ENCODE measurements around the gene VGLL3.

The VGLL3 gene, protein sequence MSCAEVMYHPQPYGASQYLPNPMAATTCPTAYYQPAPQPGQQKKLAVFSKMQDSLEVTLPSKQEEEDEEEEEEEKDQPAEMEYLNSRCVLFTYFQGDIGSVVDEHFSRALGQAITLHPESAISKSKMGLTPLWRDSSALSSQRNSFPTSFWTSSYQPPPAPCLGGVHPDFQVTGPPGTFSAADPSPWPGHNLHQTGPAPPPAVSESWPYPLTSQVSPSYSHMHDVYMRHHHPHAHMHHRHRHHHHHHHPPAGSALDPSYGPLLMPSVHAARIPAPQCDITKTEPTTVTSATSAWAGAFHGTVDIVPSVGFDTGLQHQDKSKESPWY

DNA sequence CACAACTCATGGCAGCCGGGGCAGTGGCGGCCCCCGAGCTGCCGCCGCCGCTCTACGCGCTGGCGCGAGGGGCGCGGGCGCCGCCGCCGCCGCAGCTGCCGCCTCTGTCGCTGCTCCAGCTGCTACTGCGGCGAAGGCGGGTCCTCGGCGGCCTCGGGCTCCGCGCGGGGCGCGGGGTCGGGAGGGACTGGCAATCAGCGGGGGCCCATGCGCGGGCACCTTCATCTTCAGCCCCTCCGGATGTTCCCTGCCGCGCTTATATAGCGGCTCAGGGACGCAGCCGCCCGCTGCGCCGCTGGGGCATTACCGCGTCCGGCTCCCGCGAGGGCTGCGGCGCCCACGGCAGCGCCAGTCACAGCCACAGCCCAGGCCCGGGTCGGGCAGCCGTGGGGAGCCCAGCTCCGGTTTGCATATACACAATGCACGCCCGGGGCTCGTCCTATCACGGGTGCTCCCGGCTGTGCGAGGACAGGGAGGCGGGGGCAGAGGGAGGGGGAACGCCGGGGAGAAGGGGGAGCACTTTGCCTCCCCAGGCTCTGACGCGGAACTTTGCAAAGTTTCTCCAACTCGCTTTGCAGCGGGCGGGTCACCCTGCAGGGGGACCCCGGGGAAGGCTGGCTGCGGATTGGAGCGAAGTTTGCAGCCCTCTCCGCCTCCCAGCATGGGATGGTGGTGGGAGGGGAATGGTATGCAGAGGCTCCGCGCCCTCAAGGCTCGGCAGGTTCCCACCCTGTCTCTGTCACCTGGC lies at the start of gene VGLL3:
VGLL3 (minus strand) TSS at position 416 of the 748 bp plus-strand sequence; CDS start at position 10, 406 bp downstream.
- no peak within 1 kb of the TSS for H3K27ac ChIP-seq
- H3K4me1 ChIP-seq (ENCODE audit: control insufficient read depth in 1 of 2, insufficient read depth in 1 of 2, low read depth in 1 of 2, low read length in 1 of 2), result peaks cover 0 to 7% of the 10 kb centered on the region in 2 experiments
- H3K27me3 ChIP-seq, result peaks cover 88% of the 10 kb centered on the region
- H3K4me3 ChIP-seq (ENCODE audit: low read depth in 1 of 2, low read length in 1 of 2), result no peak within 1 kb of the TSS
- TF ChIP-seq CTCF (IDR thresholded peaks at IDR 0.05), result no peak
- H3K9me3 ChIP-seq, result no peaks in the 10 kb centered on the region
- H3K36me3 ChIP-seq, result no peaks in the 10 kb centered on the region

GRCh38 chr3:87037652-87038051 lies 46.7 kb upstream of the VGLL3 start:
- H3K9me3 ChIP-seq, result no peaks in the 10 kb centered on the region
- no peaks in the 10 kb centered on the region for H3K4me1 ChIP-seq (ENCODE audit: control insufficient read depth in 1 of 2, insufficient read depth in 1 of 2, low read depth in 1 of 2, low read length in 1 of 2)
- no peak overlapping the region for H3K4me3 ChIP-seq (ENCODE audit: low read depth in 1 of 2, low read length in 1 of 2)
- no peaks in the 10 kb centered on the region for H3K27me3 ChIP-seq
- no peak for TF ChIP-seq CTCF (IDR thresholded peaks at IDR 0.05)
- H3K27ac ChIP-seq, result no peak overlapping the region
- H3K36me3 ChIP-seq, result no peaks in the 10 kb centered on the region

GRCh38 chr3:87036671-87037070 lies 45.7 kb upstream of the VGLL3 start:
- no peak for TF ChIP-seq CTCF (IDR thresholded peaks at IDR 0.05)
- Histone ChIP-seq H3K4me3 (ENCODE audit: low read depth in 1 of 2, low read length in 1 of 2) (no peak overlapping the region), H3K27ac (no peak overlapping the region), H3K27me3 (no peaks in the 10 kb centered on the region), H3K36me3 (no peaks in the 10 kb centered on the region), H3K9me3 (no peaks in the 10 kb centered on the region), H3K4me1 (ENCODE audit: control insufficient read depth in 1 of 2, insufficient read depth in 1 of 2, low read depth in 1 of 2, low read length in 1 of 2) (no peaks in the 10 kb centered on the region)

DNA sequence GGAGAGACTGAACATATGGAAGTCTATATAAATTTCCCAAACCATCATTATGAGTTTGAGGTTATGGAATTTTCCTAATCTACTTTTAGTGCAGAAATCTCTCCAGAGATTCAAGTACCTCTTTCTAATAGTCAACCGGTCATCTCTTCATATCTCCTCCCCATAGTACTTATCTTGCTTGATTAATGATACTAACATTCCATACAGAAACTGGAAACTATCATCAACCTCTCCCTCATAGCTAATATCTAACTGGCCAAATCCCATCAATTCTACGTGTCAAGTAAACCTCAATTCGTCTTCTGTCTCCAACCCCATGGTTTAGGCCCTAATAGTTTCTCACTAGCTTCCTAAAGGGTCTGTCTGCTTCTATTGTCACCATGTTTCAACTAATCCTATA lies 44.4 kb upstream of the VGLL3 start:
- Histone ChIP-seq H3K4me1 (ENCODE audit: control insufficient read depth in 1 of 2, insufficient read depth in 1 of 2, low read depth in 1 of 2, low read length in 1 of 2) (no peaks in the 10 kb centered on the region), H3K27ac (no peak overlapping the region), H3K4me3 (ENCODE audit: low read depth in 1 of 2, low read length in 1 of 2) (no peak overlapping the region), H3K9me3 (no peaks in the 10 kb centered on the region), H3K27me3 (no peaks in the 10 kb centered on the region), H3K36me3 (no peaks in the 10 kb centered on the region)
- no peak for TF ChIP-seq CTCF (IDR thresholded peaks at IDR 0.05)

DNA sequence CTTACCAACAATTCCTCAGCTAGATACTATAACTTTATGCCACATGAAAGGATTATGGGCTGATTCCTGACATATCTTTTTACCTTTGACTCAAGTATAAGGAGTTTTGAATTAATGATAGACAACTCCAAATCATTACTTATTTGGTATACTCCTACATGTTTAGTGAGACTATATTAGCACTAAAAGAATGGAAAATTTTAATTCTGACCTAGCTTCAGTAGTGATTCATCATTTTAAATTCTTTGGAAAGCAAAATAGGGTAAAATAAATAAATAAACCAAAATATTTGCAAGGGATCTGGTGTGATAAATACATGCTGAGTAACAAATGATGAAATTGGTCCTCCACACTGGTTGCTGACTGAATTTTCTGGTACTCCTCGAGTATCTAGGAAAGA lies 42.3 kb upstream of the VGLL3 start:
- H3K27me3 ChIP-seq, result no peaks in the 10 kb centered on the region
- H3K27ac ChIP-seq, result no peak overlapping the region
- TF ChIP-seq CTCF (IDR thresholded peaks at IDR 0.05), result no peak
- H3K4me1 ChIP-seq (ENCODE audit: control insufficient read depth in 1 of 2, insufficient read depth in 1 of 2, low read depth in 1 of 2, low read length in 1 of 2), result no peaks in the 10 kb centered on the region
- H3K36me3 ChIP-seq, result no peaks in the 10 kb centered on the region
- no peaks in the 10 kb centered on the region for H3K9me3 ChIP-seq
- H3K4me3 ChIP-seq (ENCODE audit: low read depth in 1 of 2, low read length in 1 of 2), result no peak overlapping the region
